HepG2 (cell line): ENCODE data around the gene NELFB. TPM values are rescaled to one million over a fixed set of nuclear protein-coding genes. Genes with fewer than 3 reads are reported as not detected.
A peak's percentile ranks its signal among the peaks of the same experiment; 100 is the strongest.

ENCODE experiments used
- FOSL1 ChIP-seq: sonication (generic); formaldehyde crosslinking; IDR thresholded peaks from 2 replicates; pipeline ENCODE4 v1.9.0; 2021; ENCODE audit warnings: missing genetic modification reagents, borderline replicate concordance
- FOXK1 ChIP-seq: sonication (generic); formaldehyde crosslinking; IDR thresholded peaks from 2 replicates; pipeline ENCODE4 v1.4.0; 2020; ENCODE audit warnings: low read depth, missing genetic modification reagents, borderline replicate concordance
- FOXO4 ChIP-seq: sonication (generic); formaldehyde crosslinking; conservative IDR thresholded peaks from 2 replicates; pipeline ENCODE4 v1.8.1; 2023; ENCODE audit warnings: missing genetic modification reagents
- GATA4 ChIP-seq: sonication (generic); IDR thresholded peaks from 2 replicates; pipeline ENCODE4 v1.6.1; 2016; ENCODE audit warnings: antibody characterized with exemption, low read depth, borderline replicate concordance
- HIC2 ChIP-seq: sonication (generic); formaldehyde crosslinking; IDR thresholded peaks from 2 replicates; pipeline ENCODE4 v1.9.0; 2022; ENCODE audit warnings: low read depth, missing genetic modification reagents
- HMGXB4 ChIP-seq, 2 experiments: sonication (generic) in 1 of 2; formaldehyde crosslinking in 1 of 2; IDR thresholded peaks; 2 replicates each; pipeline versions ENCODE4 v1.4.0 to v1.6.1; 2018 to 2020; ENCODE audit warnings: missing genetic modification reagents in 2 of 2, borderline replicate concordance in 1 of 2, low read depth in 1 of 2, mild to moderate bottlenecking in 1 of 2, missing biosample characterization in 1 of 2
- ISL2 ChIP-seq: sonication (generic); formaldehyde crosslinking; IDR thresholded peaks from 2 replicates; pipeline ENCODE4 v1.5.0; 2020; ENCODE audit warnings: missing genetic modification reagents
- MAF1 ChIP-seq: sonication (generic); formaldehyde crosslinking; IDR thresholded peaks from 2 replicates; pipeline ENCODE4 v1.5.0; 2020; ENCODE audit warnings: missing genetic modification reagents, borderline replicate concordance
- MXD1 ChIP-seq: sonication (generic); formaldehyde crosslinking; IDR thresholded peaks from 2 replicates; pipeline ENCODE4 v1.4.0; 2020; ENCODE audit warnings: mild to moderate bottlenecking, missing genetic modification reagents
- RFXANK ChIP-seq: IDR thresholded peaks from 2 replicates; pipeline ENCODE4 v1.6.1; 2016
- RNF2 ChIP-seq: fragments of 450-650 bp; conservative IDR thresholded peaks from 2 replicates; pipeline ENCODE4 v1.6.1; 2016; ENCODE audit warnings: low read depth
- RXRB ChIP-seq: IDR thresholded peaks from 2 replicates; pipeline ENCODE4 v1.6.1; 2016; ENCODE audit warnings: borderline replicate concordance, missing genetic modification reagents, missing compliant biosample characterization
- SATB2 ChIP-seq: sonication (generic); formaldehyde crosslinking; IDR thresholded peaks from 2 replicates; pipeline ENCODE4 v1.5.0; 2020; ENCODE audit warnings: missing genetic modification reagents
- TOE1 ChIP-seq: sonication (generic); formaldehyde crosslinking; IDR thresholded peaks from 2 replicates; pipeline ENCODE4 v1.4.0; 2020; ENCODE audit warnings: mild to moderate bottlenecking, missing genetic modification reagents
- XBP1 ChIP-seq: sonication (generic); formaldehyde crosslinking; IDR thresholded peaks from 2 replicates; pipeline ENCODE4 v1.5.0; 2020; ENCODE audit warnings: missing genetic modification reagents
- ZBTB3 ChIP-seq: sonication (generic); formaldehyde crosslinking; IDR thresholded peaks from 2 replicates; pipeline ENCODE4 v1.4.0; 2020; ENCODE audit warnings: low read depth, mild to moderate bottlenecking, moderate library complexity, missing genetic modification reagents, borderline replicate concordance
- ZNF3 ChIP-seq: IDR thresholded peaks from 2 replicates; pipeline ENCODE4 v1.7.0; 2017; ENCODE audit warnings: inconsistent platforms
- ZNF446 ChIP-seq: sonication (generic); formaldehyde crosslinking; IDR thresholded peaks from 2 replicates; pipeline ENCODE4 v1.5.0; 2020; ENCODE audit warnings: mild to moderate bottlenecking, missing genetic modification reagents
- ZNF451 ChIP-seq: sonication (generic); formaldehyde crosslinking; IDR thresholded peaks from 2 replicates; pipeline ENCODE4 v1.5.0; 2020; ENCODE audit warnings: mild to moderate bottlenecking, missing genetic modification reagents
- ZNF530 ChIP-seq: sonication (generic); formaldehyde crosslinking; IDR thresholded peaks from 2 replicates; pipeline ENCODE4 v1.5.0; 2020; ENCODE audit warnings: low read depth, mild to moderate bottlenecking, missing genetic modification reagents
- ZNF558 ChIP-seq: sonication (generic); formaldehyde crosslinking; IDR thresholded peaks from 2 replicates; pipeline ENCODE4 v1.9.0; 2022; ENCODE audit warnings: mild to moderate bottlenecking, missing genetic modification reagents, borderline replicate concordance
- ZNF672 ChIP-seq: sonication (generic); formaldehyde crosslinking; IDR thresholded peaks from 2 replicates; pipeline ENCODE4 v1.8.1; 2022; ENCODE audit warnings: missing genetic modification reagents
- ZNF768 ChIP-seq: sonication (generic); formaldehyde crosslinking; IDR thresholded peaks from 2 replicates; pipeline ENCODE4 v1.4.0; 2020; ENCODE audit warnings: missing genetic modification reagents
- ZNF83 ChIP-seq: sonication (generic); formaldehyde crosslinking; IDR thresholded peaks from 2 replicates; pipeline ENCODE4 v1.4.0; 2020; ENCODE audit warnings: missing genetic modification reagents, mild to moderate bottlenecking, borderline replicate concordance
- ZSCAN22 ChIP-seq: sonication (generic); formaldehyde crosslinking; IDR thresholded peaks from 2 replicates; pipeline ENCODE4 v1.4.0; 2020; ENCODE audit warnings: mild to moderate bottlenecking, missing genetic modification reagents
- polyA plus RNA-seq, 8 experiments: library from polyadenylated mRNA; depleted of rRNA in 3 of 8; stranded (reverse) in 7 of 8; unstranded in 1 of 8; fragments of >200 nt; fragmentation: Illumina TruSeq in 4 of 8; extraction: Trizol in 4 of 8; gene quantifications; 2 replicates each; pipeline versions ENCODE4 v1.2.1 to v1.2.3, GENCODE V29; 2011 to 2016; ENCODE audit warnings: low read depth in 4 of 8, missing spikeins in 1 of 8, mixed read lengths in 1 of 8; ENCODE audit not compliant: insufficient read depth in 1 of 8
- total RNA-seq, 5 experiments: library from RNA; depleted of rRNA; stranded (reverse); fragments of >200 nt; fragmentation: Illumina TruSeq; extraction: Trizol; gene quantifications; 2 replicates each; pipeline ENCODE4 v1.2.3, GENCODE V29; 2016; ENCODE audit warnings: low read depth in 1 of 5

Gene NELFB
- total and polyA plus RNA-seq, 2 of the 13 experiments (the other 11 are each of a cell fraction or from before 2014, with no cell fraction given): 26.5 to 45.8 TPM

- TF ChIP-seq HMGXB4 (CRISPR knock-in tag; IDR thresholded peaks at IDR 0.05; ENCODE audit: borderline replicate concordance in 1 of 2, low read depth in 1 of 2) (peak; percentile 97 to 98), MXD1 (CRISPR knock-in tag) (peak; percentile 60; the same call in 1 of the 2 replicates), ZNF3 (no peak), SATB2 (CRISPR knock-in tag) (no peak), ZNF558 (CRISPR knock-in tag) (0 out of 2 replicates have a peak, but pooled peaks have one; percentile 21), FOSL1 (CRISPR knock-in tag) (no peak), RNF2 (no peak), ZNF530 (CRISPR knock-in tag) (no peak), FOXK1 (CRISPR knock-in tag) (peak; percentile 40; the same call in 1 of the 2 replicates), ZNF672 (CRISPR knock-in tag) (0 out of 2 replicates have a peak, but pooled peaks have one; percentile 27), ZNF446 (CRISPR knock-in tag) (peak; percentile 34; the same call in 1 of the 2 replicates), MAF1 (0 out of 2 replicates have a peak, but pooled peaks have one; percentile 6), HIC2 (CRISPR knock-in tag) (peak; percentile 45; the same call in 1 of the 2 replicates), FOXO4 (CRISPR knock-in tag) (no peak), ZNF451 (peak; percentile 15; the same call in 1 of the 2 replicates), RXRB (CRISPR knock-in tag) (peak; percentile 91), XBP1 (peak; percentile 66; the same call in 1 of the 2 replicates), ZNF768 (CRISPR knock-in tag) (no peak), RFXANK (CRISPR knock-in tag) (no peak), ISL2 (CRISPR knock-in tag) (peak; percentile 68), TOE1 (CRISPR knock-in tag) (no peak), ZSCAN22 (CRISPR knock-in tag) (no peak), GATA4 (peak; percentile 64; the same call in 1 of the 2 replicates), ZBTB3 (CRISPR knock-in tag) (no peak), ZNF83 (CRISPR knock-in tag) (no peak)
Observed at GRCh38 chr9:137236238-137236935, 18.7 kb upstream of the NELFB start (continued).
